Rectal smooth muscle tissue (tissue), 1 donor: Measurements from ENCODE around the gene METTL21C.

Experiments
- H3K27ac ChIP-seq: one replicate; pipeline ENCODE4 v1.7.0; 2013; ENCODE audit warnings: low read depth, low read length, inconsistent platforms
- H3K27me3 ChIP-seq: one replicate; pipeline ENCODE4 v1.7.0; 2013; ENCODE audit warnings: low read length; ENCODE audit not compliant: control insufficient read depth, insufficient read depth
- H3K36me3 ChIP-seq: one replicate; pipeline ENCODE4 v1.7.0; 2013; ENCODE audit warnings: low read length; ENCODE audit not compliant: control insufficient read depth, insufficient read depth
- H3K4me1 ChIP-seq: one replicate; pipeline ENCODE4 v1.7.0; 2013; ENCODE audit warnings: low read length; ENCODE audit not compliant: control insufficient read depth, insufficient read depth
- H3K4me3 ChIP-seq: one replicate; pipeline ENCODE4 v1.7.0; 2013; ENCODE audit warnings: low read length
- H3K9ac ChIP-seq: one replicate; pipeline ENCODE4 v1.7.0; 2013; ENCODE audit warnings: low read length

The METTL21C gene

DNA sequence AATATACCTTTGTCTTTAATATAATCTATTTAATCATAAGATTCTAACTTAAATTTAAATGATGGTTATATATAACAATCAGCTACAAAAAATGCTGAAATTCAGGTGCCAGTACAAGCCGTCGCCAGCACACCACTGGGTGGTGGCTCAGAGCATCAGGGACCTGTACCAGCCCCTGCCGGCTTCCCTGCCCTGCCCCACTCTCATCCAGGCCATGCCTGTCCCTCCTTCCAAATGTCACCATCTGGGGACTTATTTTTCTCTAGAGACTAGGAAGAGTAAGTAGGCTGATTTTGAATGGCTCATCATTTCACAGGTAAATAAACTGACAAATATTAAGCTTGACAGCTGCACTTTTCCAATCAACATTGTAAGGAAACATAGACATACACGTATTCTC is 1.6 kb downstream of the METTL21C start:
- no peaks in the 10 kb centered on the region for H3K4me1 ChIP-seq
- no peak overlapping the region for H3K27ac ChIP-seq
- H3K36me3 ChIP-seq, result no peaks in the 10 kb centered on the region
- H3K27me3 ChIP-seq, result no peaks in the 10 kb centered on the region
- no peak overlapping the region for H3K4me3 ChIP-seq
- no peak overlapping the region for H3K9ac ChIP-seq

DNA sequence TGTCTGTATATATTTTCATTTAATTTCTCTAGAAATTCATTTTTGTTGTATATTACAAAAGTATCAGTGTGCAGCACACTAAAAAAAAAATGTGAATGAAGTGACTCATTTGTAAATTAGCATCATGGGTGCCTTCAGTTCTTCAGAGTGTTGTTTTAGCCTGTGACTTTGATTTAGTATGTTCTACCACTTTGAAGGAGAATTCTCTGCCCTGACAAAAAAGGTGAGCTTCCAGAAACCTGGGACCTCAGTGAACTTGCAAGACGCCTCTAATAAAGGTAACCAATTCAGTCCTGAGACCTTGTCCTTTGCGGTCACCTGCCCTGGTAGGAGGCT is 2.4 kb downstream of the METTL21C start:
- H3K4me3 ChIP-seq, result no peak overlapping the region
- no peak overlapping the region for H3K9ac ChIP-seq
- no peaks in the 10 kb centered on the region for H3K36me3 ChIP-seq
- H3K4me1 ChIP-seq, result no peaks in the 10 kb centered on the region
- H3K27ac ChIP-seq, result no peak overlapping the region
- H3K27me3 ChIP-seq, result no peaks in the 10 kb centered on the region

DNA sequence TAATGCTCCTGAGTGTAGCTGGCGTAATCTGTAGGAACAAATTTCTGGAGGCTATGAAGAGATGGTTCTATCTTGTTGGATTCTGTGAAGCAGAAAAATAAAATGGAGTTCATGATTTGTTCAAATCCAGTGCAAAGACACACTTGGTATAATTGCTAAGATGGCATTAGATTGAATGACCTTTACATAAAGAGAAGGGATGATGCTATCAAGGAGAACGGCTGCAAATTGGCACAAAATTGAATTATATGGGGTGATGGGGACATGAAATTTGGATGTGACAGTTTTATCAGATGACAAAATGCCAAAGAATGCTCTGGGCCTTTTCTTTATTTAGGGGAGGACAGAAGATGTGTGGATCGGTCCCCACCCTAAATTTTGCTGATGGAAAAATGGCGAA is 4.0 kb downstream of the METTL21C start:
- Histone ChIP-seq H3K27ac (no peak overlapping the region), H3K4me3 (no peak overlapping the region), H3K27me3 (no peaks in the 10 kb centered on the region), H3K4me1 (no peaks in the 10 kb centered on the region), H3K9ac (no peak overlapping the region), H3K36me3 (no peaks in the 10 kb centered on the region)

DNA sequence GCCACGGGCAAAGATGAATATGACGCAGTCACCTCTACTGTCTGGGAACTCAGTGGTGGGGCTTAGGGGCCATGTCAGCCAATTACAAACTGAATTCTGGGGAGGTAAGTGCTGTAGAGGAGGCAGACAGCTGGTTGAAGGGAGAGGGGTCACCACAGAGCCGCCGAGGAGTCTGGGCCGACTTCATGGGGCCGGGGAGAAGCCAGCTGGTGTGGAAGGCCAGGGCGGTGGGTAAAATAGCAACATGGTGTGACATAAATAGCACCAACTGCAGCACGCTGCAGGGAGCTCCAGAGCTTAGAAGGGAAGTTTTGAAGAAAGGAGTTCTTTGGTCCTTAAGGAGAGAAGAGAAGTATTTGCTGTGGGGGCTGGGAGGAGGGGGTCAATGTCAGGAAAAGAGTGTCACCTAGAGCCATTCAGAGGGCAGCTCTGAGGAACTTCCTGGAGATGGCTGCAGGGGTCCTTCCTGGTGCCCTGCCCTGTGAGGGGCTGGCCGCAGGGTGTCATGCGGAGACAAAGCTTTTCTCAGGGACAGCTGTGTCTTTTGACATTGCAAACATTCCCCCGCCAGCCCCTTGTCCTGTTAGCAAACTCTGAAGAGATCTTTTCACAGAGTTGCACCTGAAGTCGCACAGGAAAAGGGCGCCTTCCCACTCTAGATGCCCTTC is 6.4 kb downstream of the METTL21C start:
- Histone ChIP-seq H3K4me1 (no peaks in the 10 kb centered on the region), H3K27me3 (no peaks in the 10 kb centered on the region), H3K9ac (no peak overlapping the region), H3K27ac (no peak overlapping the region), H3K36me3 (no peaks in the 10 kb centered on the region), H3K4me3 (no peak overlapping the region)

DNA sequence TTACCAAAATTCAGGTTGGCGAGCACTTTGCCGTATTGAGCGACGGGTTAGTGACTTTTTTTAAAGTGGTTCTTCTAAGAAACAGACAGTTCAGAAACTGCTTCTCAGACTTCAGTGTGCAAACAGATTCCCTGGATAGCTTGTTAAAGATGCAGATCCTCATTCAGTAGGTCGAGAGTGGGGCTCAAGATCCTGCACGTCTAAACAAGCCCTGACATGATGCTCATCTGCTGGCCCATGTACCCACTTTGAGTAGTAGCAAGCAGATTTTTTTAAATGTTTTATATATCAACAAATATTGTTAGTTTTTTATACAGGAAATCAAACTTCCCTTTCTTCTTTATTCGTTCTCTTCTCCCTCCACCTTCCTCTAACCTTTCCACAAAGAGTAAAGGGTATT is 7.3 kb downstream of the METTL21C start:
- Histone ChIP-seq H3K9ac (no peak overlapping the region), H3K27ac (no peak overlapping the region), H3K4me3 (no peak overlapping the region), H3K27me3 (no peaks in the 10 kb centered on the region), H3K36me3 (no peaks in the 10 kb centered on the region), H3K4me1 (no peaks in the 10 kb centered on the region)

DNA sequence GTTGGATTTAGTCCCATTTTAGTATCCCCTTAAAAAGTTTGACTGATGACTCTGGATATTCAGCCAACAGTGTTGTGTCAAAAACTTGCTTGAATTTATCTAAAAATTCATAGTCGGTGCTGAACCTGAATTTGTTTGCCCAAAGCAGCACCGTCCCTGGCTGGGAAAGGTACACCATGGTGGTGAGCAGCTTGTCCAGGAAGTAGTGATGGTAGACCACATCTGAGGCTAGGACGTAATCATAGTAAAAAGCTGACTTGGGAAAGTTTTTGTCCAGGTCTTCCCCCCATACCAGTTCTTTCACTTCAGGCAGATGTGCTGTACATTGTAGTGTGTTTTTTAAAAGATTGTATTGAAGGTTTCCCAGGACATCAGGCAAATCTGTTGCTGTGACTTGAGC is 8.8 kb downstream of the METTL21C start:
- no peak overlapping the region for H3K4me3 ChIP-seq
- no peak overlapping the region for H3K9ac ChIP-seq
- H3K36me3 ChIP-seq, result no peaks in the 10 kb centered on the region
- H3K27ac ChIP-seq, result no peak overlapping the region
- no peaks in the 10 kb centered on the region for H3K4me1 ChIP-seq
- H3K27me3 ChIP-seq, result no peaks in the 10 kb centered on the region

DNA sequence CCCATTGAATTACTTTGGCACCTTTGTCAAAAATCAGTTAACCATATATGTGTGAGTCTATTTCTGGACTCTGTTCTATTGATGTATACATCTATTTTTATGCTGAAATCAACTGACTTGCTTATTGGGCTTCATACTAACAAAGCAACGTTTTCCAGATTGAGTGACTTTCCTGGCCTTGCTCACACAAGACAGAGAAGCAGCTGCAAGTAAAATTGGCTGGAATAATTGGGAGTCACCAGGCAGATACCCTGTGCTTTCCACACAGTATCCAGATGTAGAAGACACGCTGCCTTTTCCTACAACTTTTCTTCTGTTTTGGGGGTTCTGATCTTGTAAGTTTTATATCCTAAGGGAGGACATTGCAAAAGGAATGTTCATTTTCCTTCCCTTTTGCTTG is 11.2 kb downstream of the METTL21C start:
- H3K4me1 ChIP-seq, result no peaks in the 10 kb centered on the region
- no peak overlapping the region for H3K9ac ChIP-seq
- no peak overlapping the region for H3K4me3 ChIP-seq
- H3K36me3 ChIP-seq, result peaks cover 2% of the 10 kb centered on the region
- H3K27me3 ChIP-seq, result no peaks in the 10 kb centered on the region
- H3K27ac ChIP-seq, result no peak overlapping the region

DNA sequence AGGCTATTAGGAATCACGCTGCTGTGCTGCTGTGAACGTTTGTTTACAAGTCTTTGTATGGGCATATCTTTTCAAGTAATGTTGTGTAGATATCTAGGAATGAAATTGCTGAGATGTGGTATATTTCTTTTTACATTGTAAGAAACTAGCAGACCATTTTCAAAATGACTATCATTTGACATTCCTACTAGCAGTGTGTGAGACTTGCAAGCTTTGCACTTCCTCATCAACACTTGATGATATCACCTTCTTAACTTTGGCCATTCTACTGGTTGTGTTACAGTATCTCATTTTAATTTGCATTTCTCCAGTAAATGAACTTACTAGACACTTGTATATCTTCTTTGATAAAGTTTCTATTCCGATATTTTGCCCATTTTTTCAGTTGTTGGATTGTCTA is 12.1 kb downstream of the METTL21C start:
- peaks cover 5% of the 10 kb centered on the region for H3K36me3 ChIP-seq
- no peaks in the 10 kb centered on the region for H3K27me3 ChIP-seq
- no peak overlapping the region for H3K27ac ChIP-seq
- no peak overlapping the region for H3K4me3 ChIP-seq
- no peaks in the 10 kb centered on the region for H3K4me1 ChIP-seq
- no peak overlapping the region for H3K9ac ChIP-seq

DNA sequence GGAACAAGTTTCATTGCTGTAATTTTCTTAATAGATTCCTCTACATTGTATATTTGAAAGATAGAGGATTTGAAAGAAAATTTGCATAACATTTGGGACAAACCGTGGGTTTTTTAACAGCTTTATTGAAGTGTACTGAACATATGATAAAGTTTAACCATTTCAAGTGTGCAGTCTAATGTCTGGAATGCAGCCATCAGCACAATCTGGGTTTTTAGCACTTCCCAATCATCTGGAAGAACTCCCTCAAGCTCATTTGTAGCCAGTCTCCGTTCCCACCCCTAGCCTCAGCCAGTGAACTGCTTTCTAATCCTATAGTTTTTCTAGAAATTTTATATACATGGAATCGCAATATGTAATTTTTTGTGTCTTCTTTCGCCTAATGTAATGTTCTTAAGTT is 12.6 kb downstream of the METTL21C start:
- Histone ChIP-seq H3K27ac (no peak overlapping the region), H3K36me3 (peaks cover 11% of the 10 kb centered on the region), H3K4me3 (no peak overlapping the region), H3K4me1 (no peaks in the 10 kb centered on the region), H3K9ac (no peak overlapping the region), H3K27me3 (no peaks in the 10 kb centered on the region)

DNA sequence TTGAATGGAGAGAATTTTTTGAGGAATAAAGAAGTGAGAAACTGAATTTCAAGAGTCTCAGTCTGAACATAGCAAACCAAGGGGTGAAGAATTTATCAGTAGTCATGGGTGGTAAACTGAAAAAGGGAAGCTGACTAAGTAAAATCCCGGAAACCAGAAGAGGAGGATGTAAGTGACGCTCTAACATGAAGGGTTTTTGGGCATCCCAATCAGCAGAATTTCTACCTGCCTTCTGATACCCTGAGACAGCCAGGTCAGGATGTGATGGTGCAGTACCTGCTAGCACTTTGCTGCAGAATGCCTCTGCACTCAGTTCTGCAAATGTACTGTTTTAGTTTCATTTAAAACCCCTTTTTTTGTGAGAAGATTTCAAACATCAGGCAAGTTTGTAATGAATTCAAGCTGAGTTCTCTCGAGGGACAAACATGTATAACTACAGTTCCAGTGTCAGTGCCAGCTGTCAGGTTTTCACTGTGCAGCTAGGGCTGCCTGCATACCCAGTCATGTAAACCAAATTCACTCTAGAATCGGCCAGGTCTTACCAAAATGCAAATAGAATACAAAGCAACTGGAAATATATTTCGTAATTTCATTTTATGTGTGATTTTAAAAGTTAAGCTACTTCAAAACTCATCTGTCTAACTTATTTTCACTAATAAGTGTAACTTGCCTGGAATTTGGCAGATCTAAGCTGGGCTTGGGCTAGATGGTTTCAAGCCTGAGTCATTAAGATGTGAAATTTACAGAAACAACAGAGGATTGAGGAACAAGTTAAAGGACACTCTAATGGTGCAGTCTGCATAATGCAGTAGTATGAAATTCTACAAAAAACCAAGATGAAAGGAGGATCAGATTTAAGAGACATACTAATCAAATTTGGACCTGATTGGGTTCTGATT is 13.8 kb downstream of the METTL21C start:
- H3K27me3 ChIP-seq, result no peaks in the 10 kb centered on the region
- no peaks in the 10 kb centered on the region for H3K4me1 ChIP-seq
- H3K9ac ChIP-seq, result no peak overlapping the region
- peaks cover 13% of the 10 kb centered on the region for H3K36me3 ChIP-seq
- no peak overlapping the region for H3K27ac ChIP-seq
- no peak overlapping the region for H3K4me3 ChIP-seq

DNA sequence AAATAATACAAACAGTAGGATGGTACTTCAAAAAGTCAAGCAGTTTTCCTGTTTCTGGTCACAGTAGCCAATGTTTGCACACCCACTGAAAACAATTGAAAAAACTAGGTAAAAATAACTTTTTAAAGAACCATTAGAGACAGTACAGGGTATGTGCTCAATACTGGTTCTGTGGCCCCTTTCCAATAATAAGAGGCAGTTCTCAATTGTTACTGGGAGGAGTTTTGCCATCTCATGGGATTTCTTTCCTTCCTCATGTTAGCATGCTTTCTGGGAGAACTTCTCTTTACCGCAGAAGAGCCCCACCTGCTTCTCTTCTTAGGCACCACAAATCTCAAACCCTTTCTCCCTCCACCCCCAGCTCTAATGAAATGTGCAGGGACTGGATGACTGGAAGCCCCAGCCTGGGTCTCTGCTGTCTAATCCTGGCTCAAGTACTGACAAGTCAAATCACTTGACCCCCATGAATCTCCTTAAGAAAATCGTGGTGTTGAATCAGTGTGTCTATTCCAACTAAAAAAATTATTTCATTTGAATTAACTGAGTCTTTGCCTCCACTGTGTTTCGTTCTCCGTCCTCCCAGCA is 14.6 kb downstream of the METTL21C start:
- Histone ChIP-seq H3K9ac (no peak overlapping the region), H3K4me3 (no peak overlapping the region), H3K27me3 (no peaks in the 10 kb centered on the region), H3K27ac (no peak overlapping the region), H3K36me3 (peaks cover 13% of the 10 kb centered on the region), H3K4me1 (no peaks in the 10 kb centered on the region)

DNA sequence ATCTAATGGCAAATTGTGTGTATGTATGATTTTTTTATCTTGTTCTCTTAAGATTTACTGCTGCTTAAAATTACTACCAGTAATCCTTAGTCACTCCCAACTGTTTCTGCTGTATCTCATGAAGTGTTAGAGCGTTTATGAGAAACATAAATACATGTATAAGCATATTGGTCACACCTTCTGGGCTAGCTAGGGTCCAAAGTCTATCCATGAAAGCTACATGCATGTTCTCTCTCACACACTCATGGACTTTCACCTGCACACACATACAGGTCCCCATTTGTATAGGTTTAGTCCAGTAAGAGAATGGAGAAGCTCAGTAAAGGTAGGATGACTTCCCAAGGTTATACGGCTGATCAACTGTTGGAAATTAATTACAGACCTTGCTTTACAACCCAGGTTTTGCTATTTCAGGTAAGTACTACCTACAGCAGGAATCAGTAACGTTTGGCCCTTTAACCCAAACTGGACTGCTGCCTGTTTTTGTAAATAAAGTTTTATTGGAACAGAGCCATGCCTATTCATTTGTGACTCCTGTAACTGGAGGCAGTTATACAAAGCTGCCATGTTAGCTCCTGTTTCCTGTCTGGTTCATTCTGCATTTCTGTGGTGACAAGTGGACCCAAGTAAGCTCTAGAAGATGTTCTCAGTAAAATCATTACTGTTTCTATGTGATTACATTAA is 15.3 kb downstream of the METTL21C start:
- no peak overlapping the region for H3K4me3 ChIP-seq
- peaks cover 13% of the 10 kb centered on the region for H3K36me3 ChIP-seq
- H3K27ac ChIP-seq, result no peak overlapping the region
- H3K4me1 ChIP-seq, result no peaks in the 10 kb centered on the region
- H3K27me3 ChIP-seq, result no peaks in the 10 kb centered on the region
- no peak overlapping the region for H3K9ac ChIP-seq
